Activated CD4-positive, CD25-positive, alpha-beta regulatory T cell treated with anti-CD3 and anti-CD28 coated beads, Interleukin-2, amount 50 U/mL, for 24 hours (primary cell): ENCODE data around the gene LETMD1.

Experiments used
- ATAC-seq, 2 donors: fragments of 150-1000 bp; cut with Tn5 transposase; one replicate each; pipeline ENCODE4 v1.10.0; 2021; ENCODE audit warnings: mild to moderate bottlenecking in 1 of 2, moderate library complexity in 1 of 2

LETMD1 gene

GRCh38 chr12:51025836-51026638 lies 22.1 kb upstream of the LETMD1 start, which contains the start of gene SLC11A2:
Gene SLC11A2, minus strand, starts transcription at chr12:51026384. Its CDS starts 15,656 bp downstream, at chr12:51010728.
- ATAC-seq = peak; percentile 80 to 82

- ATAC-seq = no peak
Measured at GRCh38 chr12:51027342-51027835, 20.7 kb upstream of the LETMD1 start.

- ATAC-seq = no peak
Measured at GRCh38 chr12:51028126-51028812, 19.9 kb upstream of the LETMD1 start.

- ATAC-seq = no peak
Measured at GRCh38 chr12:51028813-51029150, 19.3 kb upstream of the LETMD1 start.

- no peak for ATAC-seq
Measured at GRCh38 chr12:51033048-51033447, 15.1 kb upstream of the LETMD1 start.

- no peak for ATAC-seq
Measured at GRCh38 chr12:51033457-51034089, 14.6 kb upstream of the LETMD1 start.

GRCh38 chr12:51036279-51036678 lies 11.8 kb upstream of the LETMD1 start:
- ATAC-seq = no peak

GRCh38 chr12:51048661-51049251 lies 629 bp downstream of the LETMD1 start:
- no peak for ATAC-seq

- ATAC-seq = no peak
Measured at GRCh38 chr12:51049525-51049924, 1.4 kb downstream of the LETMD1 start.

- no peak for ATAC-seq
Measured at GRCh38 chr12:51051787-51052186, 3.7 kb downstream of the LETMD1 start.

- ATAC-seq = no peak
Measured at GRCh38 chr12:51055060-51055459, 6.9 kb downstream of the LETMD1 start.

GRCh38 chr12:51056242-51056641 lies 8.1 kb downstream of the LETMD1 start:
- no peak for ATAC-seq

- ATAC-seq = no peak
Measured at GRCh38 chr12:51059086-51059485, 11.0 kb downstream of the LETMD1 start.

- ATAC-seq = no peak
Measured at GRCh38 chr12:51062631-51063397, 14.7 kb downstream of the LETMD1 start.

GRCh38 chr12:51065530-51065929 lies 17.4 kb downstream of the LETMD1 start:
- ATAC-seq = no peak

- ATAC-seq = no peak
Measured at GRCh38 chr12:51067229-51067628, 19.1 kb downstream of the LETMD1 start.

- no peak for ATAC-seq
Measured at GRCh38 chr12:51067771-51068170, 19.6 kb downstream of the LETMD1 start.

- ATAC-seq = no peak
Measured at GRCh38 chr12:51070004-51070403, 21.9 kb downstream of the LETMD1 start.

- ATAC-seq = no peak
Measured at GRCh38 chr12:51071663-51072062, 23.5 kb downstream of the LETMD1 start.

GRCh38 chr12:51075390-51075789 lies 27.3 kb downstream of the LETMD1 start:
- ATAC-seq = no peak

- ATAC-seq = peak in 1 of 2 donors; percentile 65
Measured at GRCh38 chr12:51076236-51076930, 28.3 kb downstream of the LETMD1 start.

- no peak for ATAC-seq
Measured at GRCh38 chr12:51077930-51078329, 29.8 kb downstream of the LETMD1 start.
